HL-60/S4 treated with phorbol 12-myristate 13-acetate at 8.2 ng/mL for 4 days and 3 days (cell line): ENCODE results near the gene CENPX.

Experiments used
- in situ Hi-C: fragments of 300-500 bp; cut with MboI; formaldehyde crosslinking; loops from 2 replicates; pipeline ENCODE4 v1.15.0; 2022; ENCODE audit warnings: low sequenced_read_pairs

The CENPX gene

DNA sequence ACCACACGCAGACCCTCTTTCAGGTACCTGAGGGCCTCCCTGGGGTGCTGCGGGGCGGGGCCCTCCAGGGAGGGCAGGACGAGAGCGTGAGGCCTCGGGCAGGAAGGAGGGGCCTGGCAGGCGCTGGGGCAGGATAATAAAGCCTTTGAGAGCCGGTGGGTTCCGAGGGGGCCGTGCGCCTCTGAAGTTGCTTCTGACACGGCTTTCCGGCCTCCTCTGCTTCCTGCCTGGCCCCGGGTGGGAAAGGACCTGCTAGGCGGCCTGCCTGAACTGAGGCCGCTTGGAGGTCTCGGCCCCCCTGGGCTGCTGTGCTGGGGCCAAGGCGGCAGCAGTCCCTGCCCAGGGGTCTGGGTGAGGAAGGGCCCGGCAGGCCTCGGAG is 10.4 kb downstream of the CENPX start:
- in situ Hi-C loops = no loop called here

DNA sequence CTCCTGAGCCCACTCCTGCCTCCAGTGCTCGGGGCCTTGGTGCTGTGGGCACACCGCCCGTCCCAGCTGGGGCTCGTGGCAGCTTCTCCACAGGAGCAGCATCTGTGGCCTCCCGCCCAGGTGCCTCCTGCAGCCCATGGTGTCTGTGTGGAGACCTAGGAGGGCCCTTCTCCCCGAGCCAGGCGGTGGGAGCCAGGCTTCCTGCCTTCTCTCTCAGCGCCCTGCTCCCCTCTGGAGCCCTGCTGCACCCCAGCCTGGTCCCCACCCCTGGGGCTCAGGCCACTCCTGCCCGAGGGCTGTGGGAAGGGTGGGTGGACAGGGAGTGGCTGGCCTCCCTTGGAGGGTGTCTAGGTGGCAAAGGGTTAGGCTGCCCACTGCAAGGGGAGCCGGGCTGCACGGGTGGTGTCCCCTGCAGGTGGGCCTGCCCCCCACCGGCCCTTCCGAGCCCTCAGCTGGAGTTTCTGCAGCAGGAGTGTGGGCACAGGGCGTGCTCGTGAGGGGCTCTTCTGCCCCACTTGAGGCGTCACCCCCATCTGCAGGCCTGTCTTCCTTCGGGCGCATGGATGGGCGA is 11.0 kb downstream of the CENPX start:
- in situ Hi-C loops = no loop called here

DNA sequence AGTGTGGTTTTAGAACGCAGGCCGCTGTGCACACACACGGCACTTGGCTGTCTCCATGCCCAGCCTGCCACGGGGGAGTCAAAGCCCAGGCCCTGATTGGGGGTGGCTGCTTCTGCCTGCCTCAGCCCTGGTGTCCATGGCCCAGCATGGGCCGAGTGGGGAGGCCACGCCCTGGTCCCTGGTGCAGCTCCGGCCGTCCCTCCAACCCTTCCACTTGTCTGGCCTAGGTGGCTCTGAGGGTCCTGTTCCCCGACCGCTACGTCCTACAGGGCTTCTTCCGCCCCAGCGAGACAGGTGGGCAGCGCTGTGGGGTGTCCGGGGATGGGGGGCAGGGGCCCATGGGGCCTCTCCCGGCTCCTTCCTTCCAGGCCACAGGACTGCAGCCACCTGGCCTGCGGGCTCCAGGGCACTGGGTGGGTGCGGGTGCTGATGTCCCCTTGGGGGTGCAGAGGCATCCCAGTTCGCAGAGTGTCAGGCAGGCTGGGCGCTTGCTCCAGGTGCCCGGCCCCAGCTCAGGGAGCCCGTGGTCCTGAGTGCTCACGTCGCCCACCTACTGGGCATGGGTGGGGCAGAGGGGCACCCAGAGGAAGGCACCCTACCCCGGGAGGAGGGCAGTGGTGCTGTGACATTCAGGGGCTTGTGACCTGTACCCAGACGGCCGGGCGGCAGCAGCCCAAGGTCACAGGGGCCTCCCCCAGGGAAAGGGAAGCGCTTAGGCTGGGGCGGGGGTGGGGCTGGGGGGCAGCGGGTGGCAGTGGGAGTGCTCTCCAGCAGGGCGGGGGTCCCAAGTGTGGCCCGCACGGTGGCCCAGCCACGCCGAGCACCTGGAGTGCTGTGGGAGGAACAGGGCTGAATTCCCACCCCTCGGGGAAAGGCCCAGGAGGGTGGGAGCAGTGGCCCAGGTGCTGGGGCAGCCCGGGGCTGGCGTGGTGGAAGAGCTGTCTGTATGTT is 11.8 kb downstream of the CENPX start:
- in situ Hi-C loops = no loop called here

DNA sequence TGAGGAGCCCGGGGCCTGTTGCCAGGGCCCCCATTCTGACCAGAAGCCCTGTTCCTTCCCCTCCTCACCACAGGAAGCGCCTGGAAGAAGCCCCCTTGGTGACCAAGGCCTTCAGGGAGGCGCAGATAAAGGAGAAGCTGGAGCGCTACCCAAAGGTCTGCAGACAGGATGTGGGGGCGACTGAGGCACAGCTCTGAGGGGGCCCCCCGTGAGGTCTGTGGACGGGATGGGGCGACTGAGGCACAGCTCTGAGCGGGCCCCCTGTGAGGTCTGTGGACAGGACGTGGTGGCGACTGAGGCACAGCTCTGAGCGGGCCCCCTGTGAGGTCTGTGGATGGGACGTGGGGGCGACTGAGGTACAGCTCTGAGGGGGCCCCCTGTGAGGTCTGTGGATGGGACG is 13.3 kb downstream of the CENPX start:
- in situ Hi-C loops = no loop called here

DNA sequence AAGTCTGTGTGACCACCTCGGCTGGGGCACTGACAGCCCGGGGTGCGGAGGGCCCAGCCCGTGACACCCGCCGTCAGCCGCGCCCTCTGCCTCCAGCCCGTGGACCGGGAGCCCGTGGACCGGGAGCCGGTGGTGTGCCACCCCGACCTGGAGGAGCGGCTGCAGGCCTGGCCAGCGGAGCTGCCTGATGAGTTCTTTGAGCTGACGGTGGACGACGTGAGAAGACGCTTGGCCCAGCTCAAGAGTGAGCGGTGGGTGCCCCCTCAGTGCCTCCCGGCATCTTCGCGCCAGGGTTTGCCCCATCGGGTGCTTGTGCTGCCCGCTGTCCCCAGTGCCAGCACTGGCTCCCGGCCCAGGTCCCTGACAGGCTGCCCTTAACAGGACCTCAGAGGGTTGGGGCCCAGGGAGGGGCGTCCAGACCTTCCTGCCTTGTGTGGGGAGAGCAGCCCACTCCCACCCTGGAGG is 13.7 kb downstream of the CENPX start:
- in situ Hi-C loops = no loop called here

DNA sequence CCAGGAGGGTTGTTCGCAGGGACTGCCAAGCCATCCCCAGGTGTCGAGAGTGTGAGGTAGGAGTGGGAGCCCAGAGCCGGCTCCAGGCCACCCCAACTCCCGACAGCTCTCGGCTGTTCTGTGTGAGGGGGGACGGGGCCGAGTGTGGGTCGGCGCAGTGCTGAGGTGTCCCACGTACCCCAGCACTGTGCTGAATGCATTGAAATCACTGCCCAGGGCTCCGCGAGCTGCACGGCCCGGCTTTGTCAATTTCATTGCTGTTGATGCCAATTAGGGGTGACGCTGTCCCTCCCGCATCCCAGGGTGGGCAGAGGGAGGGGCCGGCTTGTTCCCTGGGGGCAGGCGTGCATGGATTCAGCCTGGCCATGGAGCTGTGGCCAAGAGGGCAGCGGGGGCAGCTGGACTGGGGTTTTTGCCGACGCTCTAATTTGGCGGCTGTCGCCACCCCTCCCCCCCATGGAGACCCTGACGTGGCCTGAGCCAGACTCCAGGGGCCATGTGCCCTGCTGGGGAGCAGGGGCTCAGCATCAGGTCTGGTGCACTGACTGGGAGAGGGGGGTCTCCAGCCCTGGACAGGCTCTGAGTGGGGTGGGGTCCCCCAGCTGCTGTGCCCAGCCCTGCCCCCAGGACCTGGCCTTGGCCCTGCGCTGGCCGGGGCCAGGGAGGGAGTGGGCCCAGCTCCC is 14.3 kb downstream of the CENPX start:
- in situ Hi-C loops = no loop called here

DNA sequence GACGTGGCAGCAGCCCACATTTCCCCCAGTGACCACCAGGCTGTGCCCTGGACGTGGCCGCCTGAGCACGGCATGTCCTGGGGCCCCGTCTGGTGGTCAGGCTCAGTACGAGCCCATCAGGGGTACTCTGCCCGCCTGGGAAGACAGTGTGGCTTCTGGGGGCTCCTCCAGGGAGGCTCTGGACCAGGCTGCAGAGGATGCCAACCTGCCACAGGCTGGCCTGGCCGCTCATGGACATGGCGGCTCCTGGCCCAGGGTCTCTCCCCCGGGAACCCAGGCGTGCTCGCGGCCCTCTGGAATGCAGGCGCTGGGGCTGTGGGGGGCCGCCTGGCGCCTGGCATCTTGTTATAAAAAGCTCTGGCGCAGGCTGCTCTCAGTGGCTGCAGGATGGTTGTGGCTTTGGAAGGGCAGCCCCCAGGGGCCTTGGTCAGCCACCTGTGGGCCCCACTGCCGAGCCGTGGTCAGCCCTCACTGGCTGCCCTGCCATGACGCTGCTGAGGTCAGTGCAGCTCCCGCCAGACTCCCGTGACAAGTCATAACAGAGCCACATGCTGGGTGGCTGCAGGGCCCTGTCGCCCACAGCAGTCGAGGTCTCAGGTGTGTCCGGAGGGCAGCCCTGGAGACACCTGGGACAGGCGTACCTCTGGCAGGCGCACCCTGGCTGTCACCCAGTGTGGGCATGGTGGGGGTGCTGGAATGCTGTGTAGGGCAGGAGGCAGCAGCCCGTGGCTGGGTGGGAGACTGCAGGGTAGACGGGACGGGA is 15.0 kb downstream of the CENPX start:
- in situ Hi-C loops = no loop called here

DNA sequence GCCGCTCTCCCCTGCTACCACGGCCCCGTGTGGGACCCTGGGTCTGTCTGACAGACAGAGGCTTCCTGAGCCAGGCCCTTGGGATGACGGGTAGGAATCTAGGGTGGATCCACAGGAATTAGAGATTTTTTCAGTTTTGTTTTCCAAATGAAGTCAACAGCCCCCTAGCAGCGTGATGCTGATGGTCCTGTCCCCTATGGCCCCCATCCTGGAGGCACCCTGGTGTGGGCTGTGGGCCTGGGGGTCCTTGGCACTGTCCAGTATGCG is 15.5 kb downstream of the CENPX start:
- in situ Hi-C loops = no loop called here

DNA sequence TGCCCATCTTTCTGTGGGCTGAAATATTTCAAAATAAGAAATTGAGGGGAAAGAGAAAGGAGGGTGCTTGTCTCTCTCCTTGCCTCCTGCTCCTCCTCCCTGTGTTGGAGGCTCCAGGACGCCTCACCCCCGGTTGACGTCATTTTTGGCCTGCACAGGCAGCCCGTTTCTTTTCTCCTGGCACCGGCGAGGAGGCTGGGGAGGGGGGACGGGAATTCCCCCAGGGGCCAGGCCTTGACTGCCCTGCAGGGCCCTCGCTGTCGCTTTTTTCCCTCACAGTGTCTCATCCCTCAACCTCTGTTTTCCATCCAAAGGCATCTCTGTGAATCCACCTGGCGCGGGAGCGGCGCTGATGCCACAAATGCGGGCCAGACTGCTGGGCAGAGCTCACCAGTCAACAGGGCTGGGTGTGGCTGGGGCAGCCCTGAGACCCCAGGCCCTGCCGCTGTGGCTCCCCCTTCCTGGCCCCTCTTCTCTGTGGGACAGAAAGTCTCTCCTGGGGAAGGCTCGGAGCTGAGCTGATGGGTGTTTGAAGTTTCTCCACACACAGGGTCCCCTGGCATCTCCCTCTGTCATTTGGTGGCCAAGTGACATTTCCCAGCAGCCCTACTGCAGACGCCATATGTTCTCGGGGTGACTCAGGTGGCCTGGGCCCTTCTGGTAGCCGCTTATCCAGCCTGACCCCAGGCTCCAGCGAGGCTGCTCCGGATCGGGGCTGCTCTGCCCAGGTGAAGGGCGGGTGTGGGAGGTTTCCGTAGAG is 16.0 kb downstream of the CENPX start:
- in situ Hi-C loops = no loop called here

DNA sequence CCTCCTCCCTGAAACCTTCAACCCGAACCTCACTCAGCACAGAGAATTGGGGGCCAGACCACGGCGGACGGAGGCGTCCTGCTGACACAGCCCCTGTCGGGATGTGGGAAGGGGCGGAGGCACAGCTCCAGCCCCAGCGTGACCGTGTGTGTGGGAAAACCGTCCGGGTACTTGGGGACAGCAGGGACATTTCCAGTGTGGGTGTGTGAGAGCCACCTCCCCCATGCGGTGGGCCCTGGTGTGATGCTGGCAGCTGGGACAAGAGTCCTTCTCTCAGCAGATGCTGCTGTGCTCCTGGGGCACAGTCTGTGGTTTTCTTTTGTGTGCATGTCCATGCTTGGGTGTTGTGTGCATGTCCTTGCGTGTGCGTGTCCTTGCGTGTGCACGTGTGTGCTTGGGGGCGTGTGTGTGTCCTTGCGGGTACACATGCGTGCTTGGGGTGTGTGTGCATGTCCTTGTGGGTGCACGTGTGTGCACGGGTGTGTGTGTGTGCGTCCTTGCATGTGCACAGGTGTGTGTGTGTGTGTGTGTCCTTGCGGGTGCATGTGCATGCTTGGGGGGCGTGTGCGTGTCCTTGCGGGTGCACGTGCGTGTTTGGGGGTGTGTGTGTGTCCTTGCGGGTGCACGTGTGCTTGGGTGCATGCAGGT is 16.9 kb downstream of the CENPX start:
- in situ Hi-C loops = no loop called here

DNA sequence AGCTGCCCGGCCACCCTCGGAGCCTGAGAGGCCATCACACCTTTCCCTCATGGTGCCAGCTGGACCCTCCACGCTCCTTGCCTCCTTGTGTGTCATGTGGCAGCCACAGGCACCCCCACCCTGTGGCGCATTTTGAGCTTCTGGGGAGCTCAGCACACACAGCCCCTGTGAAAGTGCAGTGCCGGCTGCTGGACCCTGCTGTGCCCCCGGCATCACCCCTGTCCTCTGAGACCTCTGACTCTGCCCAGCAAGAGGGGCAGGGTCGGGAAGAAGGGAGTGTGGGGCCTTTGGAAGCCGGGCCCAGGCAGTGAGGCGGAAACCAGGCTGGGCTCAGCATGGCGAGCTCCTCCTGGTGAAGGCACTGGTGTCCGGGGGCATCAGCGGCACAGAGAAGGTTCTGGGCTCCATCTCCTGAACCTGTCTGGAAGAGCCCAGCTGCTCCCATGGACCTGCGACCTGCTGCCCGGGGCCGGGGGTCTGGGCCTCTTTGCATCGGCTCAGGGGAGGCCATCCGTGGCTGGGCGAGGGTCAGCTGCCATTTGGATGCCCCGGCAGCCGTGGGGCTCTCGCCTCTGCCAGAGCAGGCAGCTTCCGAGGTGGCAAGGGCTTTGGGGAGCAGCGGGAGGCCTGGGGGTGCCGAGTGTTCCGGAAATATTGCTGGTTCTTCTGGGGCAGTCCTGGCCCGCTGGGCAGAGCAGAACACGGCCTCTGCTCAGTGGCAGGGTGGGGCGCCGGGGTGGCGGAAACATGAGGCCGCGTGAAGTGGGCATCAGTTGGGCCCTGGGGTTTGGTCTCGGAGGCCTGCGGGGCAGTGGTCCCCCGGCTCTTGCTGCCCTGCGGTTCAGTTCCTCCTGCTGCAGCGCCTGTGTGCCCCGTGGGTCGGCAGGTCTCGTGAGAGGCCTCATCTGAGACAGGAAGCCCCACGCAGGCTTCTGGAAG is 17.9 kb downstream of the CENPX start:
- in situ Hi-C loops = no loop called here

DNA sequence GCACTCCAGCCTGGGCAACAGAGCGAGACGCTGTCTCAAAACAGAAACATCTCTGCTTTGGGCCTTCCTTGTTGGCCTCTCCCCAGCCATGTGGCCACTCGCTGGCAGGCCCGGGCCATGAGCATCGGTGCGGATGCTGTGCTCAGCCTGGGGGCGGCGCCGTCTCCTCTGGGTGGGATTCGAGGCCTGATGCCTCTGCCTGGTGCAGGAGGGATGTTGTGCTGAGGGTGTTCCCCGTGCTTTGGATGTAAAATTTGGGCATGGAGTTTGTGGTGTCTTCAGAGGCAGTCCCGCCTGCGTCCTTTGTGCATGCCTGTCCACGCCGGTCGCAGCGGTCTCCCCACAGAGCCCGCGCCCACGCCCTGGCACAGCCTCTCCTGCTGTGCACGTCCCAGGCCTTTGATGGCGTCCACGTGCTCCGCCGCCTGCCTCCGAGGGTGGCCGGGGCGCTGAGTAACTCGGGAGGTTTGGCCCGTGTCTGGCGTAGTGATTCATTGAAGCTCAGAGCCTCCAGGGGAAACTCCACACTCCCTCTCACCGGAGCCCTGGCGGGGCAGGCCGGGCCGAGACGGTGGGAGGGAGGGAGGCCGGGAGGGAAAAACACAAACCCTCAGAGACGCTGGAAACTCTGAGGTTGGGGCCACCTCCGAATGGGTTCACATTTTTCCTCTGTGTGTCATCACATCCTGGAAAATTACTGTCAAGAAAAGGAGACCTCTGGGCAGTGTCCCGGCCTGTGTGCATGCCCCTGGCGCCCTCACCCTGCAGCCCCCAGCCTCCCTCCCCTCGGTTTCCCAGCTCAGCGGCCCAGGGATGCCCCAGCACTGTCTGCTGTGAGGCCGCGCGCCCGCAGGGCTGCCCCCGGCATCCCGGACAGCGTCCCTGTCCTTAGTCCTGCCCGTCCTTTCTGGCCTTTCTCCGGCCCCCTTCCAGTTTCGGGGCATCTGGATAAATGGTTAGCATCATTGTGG is 19.0 kb downstream of the CENPX start:
- in situ Hi-C loops = no loop called here

DNA sequence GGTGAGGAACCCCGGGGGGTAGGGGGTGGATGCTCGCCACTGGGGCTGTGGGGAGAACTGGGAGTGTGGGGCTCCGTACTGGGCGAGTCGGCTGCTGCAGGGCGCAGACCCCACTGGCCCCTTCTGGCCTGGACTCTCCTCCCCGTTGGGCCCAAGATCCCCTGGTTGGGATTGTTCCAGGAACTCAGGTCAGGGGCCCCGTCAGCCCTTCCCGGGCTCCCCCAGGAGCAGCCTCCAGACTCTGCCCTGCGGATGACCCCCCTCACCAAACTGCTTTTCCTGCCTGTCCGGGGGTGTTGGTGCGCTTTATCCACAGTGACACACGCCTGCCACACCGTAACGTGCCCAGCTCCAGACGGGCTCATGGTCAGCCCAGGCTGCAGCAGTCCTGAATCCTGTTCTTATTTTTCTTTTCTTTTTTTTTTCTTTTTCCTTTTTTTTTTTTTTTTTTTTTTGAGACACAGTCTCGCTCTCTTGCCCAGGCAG is 21.1 kb downstream of the CENPX start:
- in situ Hi-C loops = no loop called here

DNA sequence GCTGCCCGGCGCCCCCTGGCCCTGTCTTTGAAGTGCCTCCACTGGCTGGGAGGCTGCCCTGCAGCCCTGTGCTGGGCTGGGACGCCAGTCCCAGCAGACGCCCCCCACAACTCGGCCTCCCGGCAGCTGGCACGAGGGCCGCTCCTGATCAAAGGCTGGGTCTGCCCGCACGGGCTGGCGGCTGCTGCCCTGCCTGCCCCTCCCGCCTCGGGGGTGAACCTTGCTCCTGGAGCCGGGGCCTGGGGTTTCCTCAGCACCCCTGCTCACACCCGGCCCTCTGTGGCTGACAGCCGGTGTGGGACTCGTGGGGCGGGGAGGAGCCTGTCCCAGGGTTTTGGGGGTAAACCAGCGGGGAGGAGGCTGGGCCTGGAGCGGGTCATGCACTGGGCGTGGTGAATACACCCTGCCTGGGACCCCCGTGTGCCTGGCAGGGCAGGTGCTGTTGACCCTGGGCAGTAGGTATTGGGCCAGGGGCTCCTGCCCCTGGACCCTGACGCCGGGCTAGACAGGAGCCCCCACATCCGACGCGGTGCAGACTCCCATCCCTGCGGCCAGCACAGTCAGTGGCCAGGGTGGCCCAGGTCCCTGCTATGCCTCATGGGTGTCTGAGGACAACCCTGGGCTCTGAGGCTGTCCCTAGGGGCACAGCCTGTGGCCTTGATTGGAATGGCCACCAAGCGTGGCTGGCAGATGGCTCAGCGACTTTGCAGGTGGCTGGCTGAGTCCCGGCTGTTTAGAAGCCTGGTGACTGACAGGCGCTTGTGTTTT is 21.7 kb downstream of the CENPX start:
- in situ Hi-C loops = no loop called here

DNA sequence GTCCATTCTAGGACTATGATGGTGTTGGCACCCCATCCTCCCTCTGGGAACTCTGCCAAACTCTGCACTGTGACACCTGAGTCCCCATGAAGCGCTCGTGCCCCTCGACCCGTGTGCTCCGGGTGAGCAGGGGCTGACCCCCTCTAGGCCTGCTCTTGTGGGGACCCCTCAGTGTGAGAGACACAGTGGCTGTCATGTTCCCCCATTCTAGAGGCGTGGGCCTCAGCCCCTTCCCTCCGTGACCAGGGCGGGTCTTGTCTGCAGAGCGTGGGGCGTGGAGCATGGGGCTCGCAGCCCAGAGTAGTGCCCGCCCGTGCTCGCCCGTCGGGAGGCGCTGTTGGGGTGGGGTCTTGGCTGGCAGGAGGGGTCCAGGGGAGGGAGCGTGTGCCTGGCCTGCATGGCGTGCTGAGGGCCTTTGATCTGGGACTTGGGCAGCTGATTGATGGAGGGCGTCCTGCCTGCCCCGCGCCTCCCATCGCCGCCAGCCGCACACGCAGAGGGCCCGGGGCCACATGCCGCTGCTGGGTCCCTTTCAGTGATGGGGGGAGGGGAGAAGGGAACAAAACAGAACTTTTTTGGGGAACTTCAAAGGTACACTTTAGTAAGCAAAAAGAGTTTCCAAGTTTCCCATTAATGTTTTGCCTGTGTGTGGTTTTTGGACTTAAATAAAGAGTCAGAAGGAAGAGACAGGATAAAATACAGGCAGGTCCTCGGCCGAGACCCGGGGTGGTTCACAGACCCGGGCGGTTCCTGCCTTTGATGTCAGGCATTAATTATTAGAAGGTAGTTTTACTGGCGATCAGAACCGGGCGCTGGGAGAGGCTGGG is 22.5 kb downstream of the CENPX start:
- in situ Hi-C loops = no loop called here

DNA sequence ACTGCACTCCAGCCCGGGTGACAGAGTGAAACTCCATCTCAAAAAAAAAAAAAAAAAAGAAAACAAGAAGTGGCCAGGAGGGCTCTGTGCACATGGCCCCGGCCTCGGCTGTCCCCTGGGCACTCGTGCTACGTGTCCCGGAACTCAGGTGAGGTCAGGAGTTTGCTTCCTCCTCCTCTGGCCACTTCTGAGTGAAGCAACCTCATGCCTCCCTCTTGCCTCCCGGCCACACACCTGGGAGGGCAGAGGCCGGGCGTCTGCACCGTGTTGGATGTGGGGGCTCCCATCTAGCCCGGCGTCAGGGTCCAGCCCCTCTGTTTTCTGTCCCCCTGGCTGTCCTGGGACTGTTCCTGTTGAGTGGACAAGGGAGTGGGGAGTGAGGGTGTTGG is 23.1 kb downstream of the CENPX start:
- in situ Hi-C loops = no loop called here
